Hepatocyte (in vitro differentiated cells): Measurements from ENCODE around the gene MPZL1.

Source experiments
- EZH2 ChIP-seq: fragments of 200-600 bp; sonication (generic); IDR thresholded peaks from 2 replicates; pipeline ENCODE4 v1.6.1; 2016; ENCODE audit warnings: antibody characterized with exemption, mild to moderate bottlenecking, borderline replicate concordance
- TF ChIP-seq, protein P1 (sequence below): fragments of 200-600 bp; sonication (generic); IDR thresholded peaks from 2 replicates; pipeline ENCODE4 v1.5.1; 2016; ENCODE audit warnings: antibody characterized with exemption, mild to moderate bottlenecking; ENCODE audit not compliant: poor library complexity

DNA sequence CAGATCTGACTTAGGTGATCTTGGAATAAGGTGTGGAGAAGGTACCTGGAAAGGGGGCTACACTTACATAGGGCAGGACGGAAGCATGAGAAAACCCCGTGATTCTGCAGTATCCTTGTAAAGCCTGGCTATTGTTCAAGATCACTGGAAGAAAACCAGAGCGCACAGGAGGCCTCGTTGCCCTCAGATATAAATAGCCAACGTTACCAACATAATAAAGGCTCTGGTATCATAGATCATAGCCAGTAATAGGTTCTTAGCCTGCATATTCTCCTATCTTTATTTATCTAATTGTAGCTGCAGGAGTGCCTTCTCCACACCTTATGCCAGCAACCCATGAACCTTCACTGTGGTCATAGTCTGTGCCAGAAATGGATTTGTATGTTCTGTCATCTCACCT, 35.9 kb upstream of the MPZL1 start:
- TF ChIP-seq EZH2: no peak
- TF ChIP-seq, protein P1, sequence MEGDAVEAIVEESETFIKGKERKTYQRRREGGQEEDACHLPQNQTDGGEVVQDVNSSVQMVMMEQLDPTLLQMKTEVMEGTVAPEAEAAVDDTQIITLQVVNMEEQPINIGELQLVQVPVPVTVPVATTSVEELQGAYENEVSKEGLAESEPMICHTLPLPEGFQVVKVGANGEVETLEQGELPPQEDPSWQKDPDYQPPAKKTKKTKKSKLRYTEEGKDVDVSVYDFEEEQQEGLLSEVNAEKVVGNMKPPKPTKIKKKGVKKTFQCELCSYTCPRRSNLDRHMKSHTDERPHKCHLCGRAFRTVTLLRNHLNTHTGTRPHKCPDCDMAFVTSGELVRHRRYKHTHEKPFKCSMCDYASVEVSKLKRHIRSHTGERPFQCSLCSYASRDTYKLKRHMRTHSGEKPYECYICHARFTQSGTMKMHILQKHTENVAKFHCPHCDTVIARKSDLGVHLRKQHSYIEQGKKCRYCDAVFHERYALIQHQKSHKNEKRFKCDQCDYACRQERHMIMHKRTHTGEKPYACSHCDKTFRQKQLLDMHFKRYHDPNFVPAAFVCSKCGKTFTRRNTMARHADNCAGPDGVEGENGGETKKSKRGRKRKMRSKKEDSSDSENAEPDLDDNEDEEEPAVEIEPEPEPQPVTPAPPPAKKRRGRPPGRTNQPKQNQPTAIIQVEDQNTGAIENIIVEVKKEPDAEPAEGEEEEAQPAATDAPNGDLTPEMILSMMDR: no peak
